ENCODE data around the gene NECTIN3. TPM values are rescaled to one million over a fixed set of nuclear protein-coding genes. Genes with fewer than 3 reads are reported as not detected.

The NECTIN3 gene
- total RNA-seq, 4 donors from 2014 or later: 4.3 to 9.7 (median 5.8) TPM

DNA sequence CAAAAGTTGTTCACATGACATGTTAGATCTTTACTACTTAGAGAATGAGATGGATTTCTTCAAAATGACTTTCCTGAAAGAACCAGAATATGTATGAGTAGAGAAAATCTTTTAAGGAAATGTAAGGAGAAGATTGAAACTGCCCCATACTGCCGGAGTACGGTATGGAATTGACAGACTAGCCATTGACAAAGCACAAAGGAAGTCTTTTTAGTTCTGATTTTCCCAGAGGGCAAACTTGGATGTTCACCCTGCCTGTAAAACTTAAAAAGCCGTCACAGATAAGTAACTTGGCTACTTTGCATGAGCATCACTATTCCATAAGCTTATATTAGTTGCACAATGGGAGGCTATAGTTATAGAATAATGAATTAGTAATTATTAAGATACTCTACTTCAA is 93.8 kb downstream of the NECTIN3 start:
- no peak for DNase-seq
- H3K27me3 ChIP-seq: no peaks in the 10 kb centered on the region
- no peak for TF ChIP-seq POLR2A (IDR thresholded peaks at IDR 0.05)
- TF ChIP-seq CTCF (IDR thresholded peaks at IDR 0.05 in 4 of 5, conservative IDR thresholded peaks at IDR 0.05 in 1 of 5): no peak
- intact Hi-C loops (cut with DNase I; ENCODE audit: low total_unique reads) (no loop called here), in situ Hi-C loops (cut with MboI; ENCODE audit: low sequenced_read_pairs in 4 of 4) (no loop called here)
- H3K4me1 ChIP-seq: no peaks in the 10 kb centered on the region
- no peaks in the 10 kb centered on the region for H3K36me3 ChIP-seq
- no peak overlapping the region for H3K4me3 ChIP-seq
- ATAC-seq: no peak
- no peaks in the 10 kb centered on the region for H3K9me3 ChIP-seq
- no peak overlapping the region for H3K27ac ChIP-seq

DNA sequence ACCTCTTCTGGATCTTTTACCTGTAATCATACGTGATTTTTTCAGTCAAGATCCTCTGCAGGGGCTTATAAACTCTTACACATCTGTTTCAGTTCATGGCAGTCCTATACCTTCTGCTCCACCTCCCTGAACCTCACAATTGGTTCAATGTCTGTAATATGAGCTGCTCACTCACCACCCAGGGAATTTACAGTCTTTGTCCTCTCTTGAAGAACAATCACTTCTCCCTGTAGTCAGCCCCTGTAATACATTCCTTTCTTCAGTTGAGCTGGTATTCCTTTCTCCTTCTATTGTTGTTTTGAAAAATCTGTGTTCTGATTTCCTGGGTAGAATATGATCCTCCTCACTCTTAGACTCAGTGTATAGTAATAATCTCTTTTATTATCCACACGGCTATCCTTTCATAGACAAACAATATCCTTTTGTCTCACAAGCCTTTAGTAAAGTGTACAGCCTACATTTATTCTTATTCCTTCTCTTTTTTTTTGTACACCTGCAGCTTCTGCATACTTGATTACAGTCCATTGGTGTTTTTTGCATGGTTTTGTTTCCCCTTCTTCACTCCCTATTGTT is 101.8 kb downstream of the NECTIN3 start:
- Histone ChIP-seq H3K27ac (no peak overlapping the region), H3K36me3 (peaks cover 0 to 8% of the 10 kb centered on the region in 2 donors), H3K27me3 (no peaks in the 10 kb centered on the region), H3K9me3 (no peaks in the 10 kb centered on the region), H3K4me1 (no peaks in the 10 kb centered on the region), H3K4me3 (no peak overlapping the region)
- intact Hi-C loops (cut with DNase I; ENCODE audit: low total_unique reads) (no loop called here), in situ Hi-C loops (cut with MboI; ENCODE audit: low sequenced_read_pairs in 4 of 4) (no loop called here)
- DNase-seq: no peak
- ATAC-seq: no peak
- no peak for TF ChIP-seq CTCF (IDR thresholded peaks at IDR 0.05 in 4 of 5, conservative IDR thresholded peaks at IDR 0.05 in 1 of 5)
- TF ChIP-seq POLR2A (IDR thresholded peaks at IDR 0.05): no peak

DNA sequence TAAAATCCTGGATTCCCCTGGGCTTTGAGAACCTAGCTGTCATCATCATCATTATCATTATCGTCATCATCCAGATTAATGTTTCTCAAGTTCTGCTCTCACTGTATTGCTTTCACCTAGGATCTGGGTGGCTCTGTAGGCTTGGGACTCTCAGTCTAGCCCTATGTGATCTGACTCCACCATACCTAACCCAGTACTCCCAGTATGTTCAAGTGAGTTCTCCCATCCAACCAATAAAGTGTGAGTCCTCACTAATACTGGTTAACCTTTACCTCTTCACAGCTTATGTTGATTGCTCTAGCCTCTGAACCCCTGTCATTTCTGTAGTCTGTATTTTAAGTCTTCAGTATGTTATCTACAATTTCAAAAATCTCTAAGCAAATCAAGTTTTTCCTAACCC is 102.3 kb downstream of the NECTIN3 start:
- intact Hi-C loops (cut with DNase I; ENCODE audit: low total_unique reads): no loop called here
- no peaks in the 10 kb centered on the region for H3K4me1 ChIP-seq
- H3K27me3 ChIP-seq: no peaks in the 10 kb centered on the region
- TF ChIP-seq POLR2A (IDR thresholded peaks at IDR 0.05): no peak
- TF ChIP-seq CTCF (IDR thresholded peaks at IDR 0.05 in 4 of 5, conservative IDR thresholded peaks at IDR 0.05 in 1 of 5): no peak
- H3K36me3 ChIP-seq: peaks cover 0 to 8% of the 10 kb centered on the region in 2 donors
- no peak for DNase-seq
- in situ Hi-C loops (cut with MboI; ENCODE audit: low sequenced_read_pairs in 4 of 4): no loop called here
- H3K4me3 ChIP-seq: no peak overlapping the region
- no peak overlapping the region for H3K27ac ChIP-seq
- ATAC-seq: no peak
- H3K9me3 ChIP-seq: no peaks in the 10 kb centered on the region

- TF ChIP-seq CTCF (IDR thresholded peaks at IDR 0.05 in 4 of 5, conservative IDR thresholded peaks at IDR 0.05 in 1 of 5): no peak
- TF ChIP-seq POLR2A (IDR thresholded peaks at IDR 0.05): no peak
- intact Hi-C loops (cut with DNase I; ENCODE audit: low total_unique reads): no loop called here
- DNase-seq: no peak
- in situ Hi-C loops (cut with MboI; ENCODE audit: low sequenced_read_pairs in 4 of 4): no loop called here
- no peaks in the 10 kb centered on the region for H3K9me3 ChIP-seq
- no peak for ATAC-seq
- H3K4me1 ChIP-seq: no peaks in the 10 kb centered on the region
- H3K27me3 ChIP-seq: no peaks in the 10 kb centered on the region
- H3K27ac ChIP-seq: no peak overlapping the region
- H3K36me3 ChIP-seq: no peaks in the 10 kb centered on the region
- H3K4me3 ChIP-seq: no peak overlapping the region
Observed at GRCh38 chr3:111190518-111190917, 118.9 kb downstream of the NECTIN3 start.

DNA sequence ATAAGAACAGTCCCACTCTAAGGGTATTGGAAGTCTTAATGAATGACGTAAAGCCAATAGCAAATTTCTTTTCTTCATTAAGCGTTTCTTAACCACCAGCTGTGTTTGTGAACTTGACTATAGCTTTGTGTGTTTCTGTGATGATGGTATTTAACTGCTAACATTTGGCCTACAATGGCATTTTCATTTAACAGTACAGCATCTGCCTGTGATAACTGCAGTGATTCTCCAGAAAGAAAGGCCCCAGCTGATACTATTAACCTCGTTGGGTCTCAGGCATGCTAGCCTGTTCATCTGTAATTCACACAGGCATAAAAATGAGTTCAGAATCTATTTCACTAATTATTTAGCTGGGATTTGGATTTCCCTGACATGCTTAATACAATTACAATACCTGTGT is 121.9 kb downstream of the NECTIN3 start:
- Histone ChIP-seq H3K27me3 (no peaks in the 10 kb centered on the region), H3K36me3 (no peaks in the 10 kb centered on the region), H3K4me1 (no peaks in the 10 kb centered on the region), H3K4me3 (no peak overlapping the region), H3K9me3 (no peaks in the 10 kb centered on the region), H3K27ac (no peak overlapping the region)
- TF ChIP-seq POLR2A (IDR thresholded peaks at IDR 0.05) (no peak), CTCF (IDR thresholded peaks at IDR 0.05 in 4 of 5, conservative IDR thresholded peaks at IDR 0.05 in 1 of 5) (no peak)
- intact Hi-C loops (cut with DNase I; ENCODE audit: low total_unique reads): no loop called here
- in situ Hi-C loops (cut with MboI; ENCODE audit: low sequenced_read_pairs in 4 of 4): no loop called here
- DNase-seq: no peak
- ATAC-seq: no peak

All from gastrocnemius medialis (tissue), 4 donors.